NT2/D1 (cell line): Measurements from ENCODE around the gene RPS8.

Source experiments
- SUZ12 ChIP-seq: IDR thresholded peaks from 2 replicates; pipeline ENCODE4 v1.6.1; 2011; ENCODE audit not compliant: insufficient read length, insufficient read depth; ENCODE audit errors: extremely low read depth
- YY1 ChIP-seq: IDR thresholded peaks from 2 replicates; pipeline ENCODE4 v1.6.1; 2011; ENCODE audit not compliant: insufficient read length, insufficient read depth
- ZNF274 ChIP-seq: IDR thresholded peaks from 2 replicates; pipeline ENCODE4 v1.6.1; 2011; ENCODE audit warnings: mild to moderate bottlenecking, low read depth, low read length

- TF ChIP-seq ZNF274 = no peak
- no peak for TF ChIP-seq SUZ12
- TF ChIP-seq YY1 = no peak
Observed at GRCh38 chr1:44802306-44803061, 27.1 kb downstream of the RPS8 start.
